A549 (cell line): Measurements from ENCODE around the gene KCNE3.

Source experiments
- BHLHE40 ChIP-seq: IDR thresholded peaks from 2 replicates; pipeline ENCODE4 v1.6.1; 2012; ENCODE audit warnings: low read depth, low read length, inconsistent platforms
- CBX8 ChIP-seq: fragments of 200-600 bp; sonication (generic); IDR thresholded peaks from 2 replicates; pipeline ENCODE4 v1.6.1; 2016
- CEBPB ChIP-seq, 2 experiments: fragments of >200 bp in 1 of 2; sonication (Bioruptor Twin) in 1 of 2; formaldehyde crosslinking in 1 of 2; IDR thresholded peaks; 2 replicates each; pipeline ENCODE4 v1.6.1; 2012 to 2016
- EP300 ChIP-seq, 2 experiments: fragments of >200 bp; sonication (Bioruptor Twin); formaldehyde crosslinking; IDR thresholded peaks; 2 replicates in 1 of 2; 3 replicates in 1 of 2; pipeline ENCODE4 v1.6.1; 2016 to 2017
- ESRRA ChIP-seq: fragments of 150-350 bp; IDR thresholded peaks from 2 replicates; pipeline ENCODE4 v1.6.1; 2014; ENCODE audit warnings: mild to moderate bottlenecking, low read length, borderline replicate concordance
- HDAC2 ChIP-seq: fragments of 200-600 bp; sonication (generic); IDR thresholded peaks from 2 replicates; pipeline ENCODE4 v1.6.1; 2016
- JUN ChIP-seq, 2 experiments: fragments of >200 bp; sonication (Bioruptor Twin); formaldehyde crosslinking; IDR thresholded peaks; 2 replicates in 1 of 2; 3 replicates in 1 of 2; pipeline ENCODE4 v1.6.1; 2016 to 2017
- MAZ ChIP-seq: fragments of 150-350 bp; IDR thresholded peaks from 2 replicates; pipeline ENCODE4 v1.6.1; 2014; ENCODE audit warnings: antibody characterized with exemption, low read depth, low read length, borderline replicate concordance
- POLR2A ChIP-seq: IDR thresholded peaks from 2 replicates; pipeline ENCODE4 v1.6.1; 2012; ENCODE audit warnings: mild to moderate bottlenecking, low read length
- RARB ChIP-seq: fragments of 250-450 bp; sonication (Bioruptor Pico); IDR thresholded peaks from 2 replicates; pipeline ENCODE4 v1.8.0; 2021; ENCODE audit warnings: mild to moderate bottlenecking, moderate library complexity
- TF ChIP-seq, protein P1 (sequence below): fragments of >200 bp; sonication (Bioruptor Twin); formaldehyde crosslinking; IDR thresholded peaks from 3 replicates; pipeline ENCODE4 v1.5.1; 2016
- TF ChIP-seq, protein P2 (sequence below): IDR thresholded peaks from 2 replicates; pipeline ENCODE4 v1.6.1; 2012
- TF ChIP-seq, protein P3 (sequence below): fragments of 450-650 bp; IDR thresholded peaks from 2 replicates; pipeline ENCODE4 v1.6.1; 2014; ENCODE audit warnings: antibody characterized with exemption
- TF ChIP-seq, protein P4 (sequence below): fragments of 200-600 bp; sonication (generic); IDR thresholded peaks from 2 replicates; pipeline ENCODE4 v1.6.1; 2016; ENCODE audit warnings: antibody characterized with exemption, mild to moderate bottlenecking, moderate library complexity

DNA sequence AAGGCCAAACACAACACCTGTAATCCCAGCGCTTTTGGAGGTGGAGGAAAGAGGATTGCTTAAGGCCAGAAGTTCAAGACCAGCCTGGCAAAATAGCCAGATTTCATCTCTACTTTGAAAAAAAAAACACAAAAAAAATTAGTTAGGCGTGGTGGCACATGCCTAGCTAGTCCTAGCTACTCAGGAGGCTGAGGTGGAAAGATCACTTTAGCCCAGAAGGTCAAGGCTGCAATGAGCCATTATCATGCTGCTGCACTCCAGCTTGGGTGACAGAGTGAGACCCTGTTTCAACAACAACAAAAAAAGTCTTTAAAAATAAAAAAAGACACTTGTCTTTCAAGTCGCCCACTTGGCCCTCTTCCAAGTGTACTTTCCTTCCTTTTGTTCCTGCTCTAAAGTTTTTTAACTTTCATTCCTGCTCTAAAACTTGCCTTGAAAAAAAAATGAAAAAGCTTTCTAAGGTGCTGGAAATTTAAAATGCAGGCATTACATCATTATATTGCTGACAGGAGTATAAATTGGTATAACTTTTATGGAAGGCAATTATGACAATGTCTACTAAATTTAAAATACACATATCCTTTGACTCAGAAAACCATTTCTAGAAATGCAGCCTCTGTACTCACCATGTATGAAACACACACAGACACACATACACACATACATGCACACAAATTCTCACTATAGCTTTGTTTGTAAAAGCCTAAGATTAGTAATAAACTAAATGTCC lies 13.5 kb upstream of the KCNE3 start:
- TF ChIP-seq, protein P1, sequence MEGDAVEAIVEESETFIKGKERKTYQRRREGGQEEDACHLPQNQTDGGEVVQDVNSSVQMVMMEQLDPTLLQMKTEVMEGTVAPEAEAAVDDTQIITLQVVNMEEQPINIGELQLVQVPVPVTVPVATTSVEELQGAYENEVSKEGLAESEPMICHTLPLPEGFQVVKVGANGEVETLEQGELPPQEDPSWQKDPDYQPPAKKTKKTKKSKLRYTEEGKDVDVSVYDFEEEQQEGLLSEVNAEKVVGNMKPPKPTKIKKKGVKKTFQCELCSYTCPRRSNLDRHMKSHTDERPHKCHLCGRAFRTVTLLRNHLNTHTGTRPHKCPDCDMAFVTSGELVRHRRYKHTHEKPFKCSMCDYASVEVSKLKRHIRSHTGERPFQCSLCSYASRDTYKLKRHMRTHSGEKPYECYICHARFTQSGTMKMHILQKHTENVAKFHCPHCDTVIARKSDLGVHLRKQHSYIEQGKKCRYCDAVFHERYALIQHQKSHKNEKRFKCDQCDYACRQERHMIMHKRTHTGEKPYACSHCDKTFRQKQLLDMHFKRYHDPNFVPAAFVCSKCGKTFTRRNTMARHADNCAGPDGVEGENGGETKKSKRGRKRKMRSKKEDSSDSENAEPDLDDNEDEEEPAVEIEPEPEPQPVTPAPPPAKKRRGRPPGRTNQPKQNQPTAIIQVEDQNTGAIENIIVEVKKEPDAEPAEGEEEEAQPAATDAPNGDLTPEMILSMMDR, result no peak
- no peak for TF ChIP-seq ESRRA
- TF ChIP-seq CEBPB (IDR thresholded peaks at IDR 0.05), result no peak
- TF ChIP-seq MAZ, result no peak
- TF ChIP-seq, protein P2, sequence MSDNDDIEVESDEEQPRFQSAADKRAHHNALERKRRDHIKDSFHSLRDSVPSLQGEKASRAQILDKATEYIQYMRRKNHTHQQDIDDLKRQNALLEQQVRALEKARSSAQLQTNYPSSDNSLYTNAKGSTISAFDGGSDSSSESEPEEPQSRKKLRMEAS, result no peak
- no peak for TF ChIP-seq JUN (IDR thresholded peaks at IDR 0.05)
- no peak for TF ChIP-seq HDAC2
- no peak for TF ChIP-seq BHLHE40
- TF ChIP-seq, protein P3, sequence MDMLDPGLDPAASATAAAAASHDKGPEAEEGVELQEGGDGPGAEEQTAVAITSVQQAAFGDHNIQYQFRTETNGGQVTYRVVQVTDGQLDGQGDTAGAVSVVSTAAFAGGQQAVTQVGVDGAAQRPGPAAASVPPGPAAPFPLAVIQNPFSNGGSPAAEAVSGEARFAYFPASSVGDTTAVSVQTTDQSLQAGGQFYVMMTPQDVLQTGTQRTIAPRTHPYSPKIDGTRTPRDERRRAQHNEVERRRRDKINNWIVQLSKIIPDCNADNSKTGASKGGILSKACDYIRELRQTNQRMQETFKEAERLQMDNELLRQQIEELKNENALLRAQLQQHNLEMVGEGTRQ, result no peak
- no peak for TF ChIP-seq POLR2A
- no peak for TF ChIP-seq EP300 (IDR thresholded peaks at IDR 0.05)
- no peak for TF ChIP-seq RARB (CRISPR knock-in tag)
- TF ChIP-seq, protein P4, sequence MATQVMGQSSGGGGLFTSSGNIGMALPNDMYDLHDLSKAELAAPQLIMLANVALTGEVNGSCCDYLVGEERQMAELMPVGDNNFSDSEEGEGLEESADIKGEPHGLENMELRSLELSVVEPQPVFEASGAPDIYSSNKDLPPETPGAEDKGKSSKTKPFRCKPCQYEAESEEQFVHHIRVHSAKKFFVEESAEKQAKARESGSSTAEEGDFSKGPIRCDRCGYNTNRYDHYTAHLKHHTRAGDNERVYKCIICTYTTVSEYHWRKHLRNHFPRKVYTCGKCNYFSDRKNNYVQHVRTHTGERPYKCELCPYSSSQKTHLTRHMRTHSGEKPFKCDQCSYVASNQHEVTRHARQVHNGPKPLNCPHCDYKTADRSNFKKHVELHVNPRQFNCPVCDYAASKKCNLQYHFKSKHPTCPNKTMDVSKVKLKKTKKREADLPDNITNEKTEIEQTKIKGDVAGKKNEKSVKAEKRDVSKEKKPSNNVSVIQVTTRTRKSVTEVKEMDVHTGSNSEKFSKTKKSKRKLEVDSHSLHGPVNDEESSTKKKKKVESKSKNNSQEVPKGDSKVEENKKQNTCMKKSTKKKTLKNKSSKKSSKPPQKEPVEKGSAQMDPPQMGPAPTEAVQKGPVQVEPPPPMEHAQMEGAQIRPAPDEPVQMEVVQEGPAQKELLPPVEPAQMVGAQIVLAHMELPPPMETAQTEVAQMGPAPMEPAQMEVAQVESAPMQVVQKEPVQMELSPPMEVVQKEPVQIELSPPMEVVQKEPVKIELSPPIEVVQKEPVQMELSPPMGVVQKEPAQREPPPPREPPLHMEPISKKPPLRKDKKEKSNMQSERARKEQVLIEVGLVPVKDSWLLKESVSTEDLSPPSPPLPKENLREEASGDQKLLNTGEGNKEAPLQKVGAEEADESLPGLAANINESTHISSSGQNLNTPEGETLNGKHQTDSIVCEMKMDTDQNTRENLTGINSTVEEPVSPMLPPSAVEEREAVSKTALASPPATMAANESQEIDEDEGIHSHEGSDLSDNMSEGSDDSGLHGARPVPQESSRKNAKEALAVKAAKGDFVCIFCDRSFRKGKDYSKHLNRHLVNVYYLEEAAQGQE, result no peak
- TF ChIP-seq CBX8, result no peak
